ENCODE results near the gene CX3CL1. TPM values are rescaled to one million over a fixed set of nuclear protein-coding genes. Genes with fewer than 3 reads are reported as not detected.
A peak's percentile ranks its signal among the peaks of the same experiment; 100 is the strongest.

Gene CX3CL1
- total and polyA plus RNA-seq, 10 of the 15 experiments (the other 5 are each of a cell fraction or from before 2014, with no cell fraction given): 0.03 to 1.2 (median 0.46) TPM

DNA sequence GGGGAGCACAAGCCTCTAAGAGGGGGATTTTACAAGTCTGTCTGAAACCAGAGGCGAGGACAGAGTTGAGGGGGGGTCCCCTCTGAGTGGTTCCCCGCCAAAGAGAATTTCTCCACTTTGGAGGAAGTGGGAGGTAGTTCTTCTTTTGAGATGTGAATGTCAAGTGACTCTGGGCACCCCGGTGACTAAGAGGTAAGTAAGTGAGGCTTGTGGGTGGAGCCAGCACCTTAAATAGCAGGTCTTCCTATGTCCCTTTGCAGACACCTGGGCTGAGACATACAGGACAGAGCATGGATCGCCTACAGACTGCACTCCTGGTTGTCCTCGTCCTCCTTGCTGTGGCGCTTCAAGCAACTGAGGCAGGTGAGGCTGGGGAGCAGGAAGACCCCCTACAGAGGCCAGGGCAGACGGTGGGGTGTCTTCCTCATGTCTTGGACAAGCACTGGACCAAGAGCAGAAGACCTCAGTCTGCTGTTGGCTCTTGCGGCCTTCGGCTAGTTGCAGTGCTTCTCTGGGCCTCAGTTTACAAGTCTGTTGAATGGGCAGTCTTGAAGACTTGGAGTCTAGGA lies 13.7 kb upstream of the CX3CL1 start, which contains the start of gene CCL22 (continued):
- TF ChIP-seq POU2F2 (IDR thresholded peaks at IDR 0.05; ENCODE audit: borderline replicate concordance, low read depth, low read length) (0 out of 3 replicates have a peak, but pooled peaks have one; percentile 4), SMAD5 (IDR thresholded peaks at IDR 0.05; ENCODE audit: low read depth) (peak; percentile 94), ZNF217 (IDR thresholded peaks at IDR 0.05) (no peak; the same call in 1 of the 2 replicates), MEF2B (IDR thresholded peaks at IDR 0.05; ENCODE audit: partially characterized antibody, poor library complexity, severe bottlenecking) (peak; percentile 30), FOXM1 (IDR thresholded peaks at IDR 0.05; ENCODE audit: low read depth, low read length) (peak; percentile 45; the same call in 1 of the 2 replicates), ZNF622 (IDR thresholded peaks at IDR 0.05) (no peak), ASH2L (IDR thresholded peaks at IDR 0.05; ENCODE audit: borderline replicate concordance, low read depth) (no peak), PAX5 (IDR thresholded peaks at IDR 0.05; ENCODE audit: borderline replicate concordance, low read depth, low read length) (no peak), BHLHE40 (IDR thresholded peaks at IDR 0.05; ENCODE audit: borderline replicate concordance in 1 of 2, low read depth in 2 of 2, low read length in 1 of 2) (peak; percentile 19 to 65; a peak in 2 of 4 replicates), ATF7 (IDR thresholded peaks at IDR 0.05; ENCODE audit: low read depth) (peak; percentile 26; the same call in 1 of the 2 replicates), SMARCA5 (IDR thresholded peaks at IDR 0.05) (peak; percentile 43; the same call in 1 of the 2 replicates), JUNB (IDR thresholded peaks at IDR 0.05) (0 out of 2 replicates have a peak, but pooled peaks have one; percentile 23), IRF4 (IDR thresholded peaks at IDR 0.05; ENCODE audit: low read depth, low read length) (0 out of 2 replicates have a peak, but pooled peaks have one; percentile 6), RCOR1 (conservative IDR thresholded peaks at IDR 0.05; ENCODE audit: low read depth, low read length) (no peak), MTA3 (IDR thresholded peaks at IDR 0.05; ENCODE audit: borderline replicate concordance, low read length) (0 out of 2 replicates have a peak, but pooled peaks have one; percentile 18), POLR2AphosphoS5 (IDR thresholded peaks at IDR 0.05; ENCODE audit: low read length) (peak; percentile 89)
- TF ChIP-seq, protein P1, sequence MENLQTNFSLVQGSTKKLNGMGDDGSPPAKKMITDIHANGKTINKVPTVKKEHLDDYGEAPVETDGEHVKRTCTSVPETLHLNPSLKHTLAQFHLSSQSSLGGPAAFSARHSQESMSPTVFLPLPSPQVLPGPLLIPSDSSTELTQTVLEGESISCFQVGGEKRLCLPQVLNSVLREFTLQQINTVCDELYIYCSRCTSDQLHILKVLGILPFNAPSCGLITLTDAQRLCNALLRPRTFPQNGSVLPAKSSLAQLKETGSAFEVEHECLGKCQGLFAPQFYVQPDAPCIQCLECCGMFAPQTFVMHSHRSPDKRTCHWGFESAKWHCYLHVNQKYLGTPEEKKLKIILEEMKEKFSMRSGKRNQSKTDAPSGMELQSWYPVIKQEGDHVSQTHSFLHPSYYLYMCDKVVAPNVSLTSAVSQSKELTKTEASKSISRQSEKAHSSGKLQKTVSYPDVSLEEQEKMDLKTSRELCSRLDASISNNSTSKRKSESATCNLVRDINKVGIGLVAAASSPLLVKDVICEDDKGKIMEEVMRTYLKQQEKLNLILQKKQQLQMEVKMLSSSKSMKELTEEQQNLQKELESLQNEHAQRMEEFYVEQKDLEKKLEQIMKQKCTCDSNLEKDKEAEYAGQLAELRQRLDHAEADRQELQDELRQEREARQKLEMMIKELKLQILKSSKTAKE (IDR thresholded peaks at IDR 0.05; ENCODE audit: low read depth, poor library complexity, severe bottlenecking): no peak
- TF ChIP-seq, protein P2, sequence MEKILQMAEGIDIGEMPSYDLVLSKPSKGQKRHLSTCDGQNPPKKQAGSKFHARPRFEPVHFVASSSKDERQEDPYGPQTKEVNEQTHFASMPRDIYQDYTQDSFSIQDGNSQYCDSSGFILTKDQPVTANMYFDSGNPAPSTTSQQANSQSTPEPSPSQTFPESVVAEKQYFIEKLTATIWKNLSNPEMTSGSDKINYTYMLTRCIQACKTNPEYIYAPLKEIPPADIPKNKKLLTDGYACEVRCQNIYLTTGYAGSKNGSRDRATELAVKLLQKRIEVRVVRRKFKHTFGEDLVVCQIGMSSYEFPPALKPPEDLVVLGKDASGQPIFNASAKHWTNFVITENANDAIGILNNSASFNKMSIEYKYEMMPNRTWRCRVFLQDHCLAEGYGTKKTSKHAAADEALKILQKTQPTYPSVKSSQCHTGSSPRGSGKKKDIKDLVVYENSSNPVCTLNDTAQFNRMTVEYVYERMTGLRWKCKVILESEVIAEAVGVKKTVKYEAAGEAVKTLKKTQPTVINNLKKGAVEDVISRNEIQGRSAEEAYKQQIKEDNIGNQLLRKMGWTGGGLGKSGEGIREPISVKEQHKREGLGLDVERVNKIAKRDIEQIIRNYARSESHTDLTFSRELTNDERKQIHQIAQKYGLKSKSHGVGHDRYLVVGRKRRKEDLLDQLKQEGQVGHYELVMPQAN (conservative IDR thresholded peaks at IDR 0.05): 0 out of 2 replicates have a peak, but pooled peaks have one; percentile 44
- TF ChIP-seq, protein P3, sequence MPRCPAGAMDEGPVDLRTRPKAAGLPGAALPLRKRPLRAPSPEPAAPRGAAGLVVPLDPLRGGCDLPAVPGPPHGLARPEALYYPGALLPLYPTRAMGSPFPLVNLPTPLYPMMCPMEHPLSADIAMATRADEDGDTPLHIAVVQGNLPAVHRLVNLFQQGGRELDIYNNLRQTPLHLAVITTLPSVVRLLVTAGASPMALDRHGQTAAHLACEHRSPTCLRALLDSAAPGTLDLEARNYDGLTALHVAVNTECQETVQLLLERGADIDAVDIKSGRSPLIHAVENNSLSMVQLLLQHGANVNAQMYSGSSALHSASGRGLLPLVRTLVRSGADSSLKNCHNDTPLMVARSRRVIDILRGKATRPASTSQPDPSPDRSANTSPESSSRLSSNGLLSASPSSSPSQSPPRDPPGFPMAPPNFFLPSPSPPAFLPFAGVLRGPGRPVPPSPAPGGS (IDR thresholded peaks at IDR 0.05; ENCODE audit: borderline replicate concordance, insufficient read depth, low read depth, low read length, poor library complexity, severe bottlenecking): peak; percentile 47
- TF ChIP-seq, protein P4, sequence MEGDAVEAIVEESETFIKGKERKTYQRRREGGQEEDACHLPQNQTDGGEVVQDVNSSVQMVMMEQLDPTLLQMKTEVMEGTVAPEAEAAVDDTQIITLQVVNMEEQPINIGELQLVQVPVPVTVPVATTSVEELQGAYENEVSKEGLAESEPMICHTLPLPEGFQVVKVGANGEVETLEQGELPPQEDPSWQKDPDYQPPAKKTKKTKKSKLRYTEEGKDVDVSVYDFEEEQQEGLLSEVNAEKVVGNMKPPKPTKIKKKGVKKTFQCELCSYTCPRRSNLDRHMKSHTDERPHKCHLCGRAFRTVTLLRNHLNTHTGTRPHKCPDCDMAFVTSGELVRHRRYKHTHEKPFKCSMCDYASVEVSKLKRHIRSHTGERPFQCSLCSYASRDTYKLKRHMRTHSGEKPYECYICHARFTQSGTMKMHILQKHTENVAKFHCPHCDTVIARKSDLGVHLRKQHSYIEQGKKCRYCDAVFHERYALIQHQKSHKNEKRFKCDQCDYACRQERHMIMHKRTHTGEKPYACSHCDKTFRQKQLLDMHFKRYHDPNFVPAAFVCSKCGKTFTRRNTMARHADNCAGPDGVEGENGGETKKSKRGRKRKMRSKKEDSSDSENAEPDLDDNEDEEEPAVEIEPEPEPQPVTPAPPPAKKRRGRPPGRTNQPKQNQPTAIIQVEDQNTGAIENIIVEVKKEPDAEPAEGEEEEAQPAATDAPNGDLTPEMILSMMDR (IDR thresholded peaks at IDR 0.05 in 2 of 3, conservative IDR thresholded peaks at IDR 0.05 in 1 of 3; ENCODE audit: control insufficient read depth in 2 of 3, extremely low read depth in 1 of 3, insufficient read depth in 1 of 3, low read depth in 3 of 3, low read length in 3 of 3): no peak
- TF ChIP-seq, protein P5, sequence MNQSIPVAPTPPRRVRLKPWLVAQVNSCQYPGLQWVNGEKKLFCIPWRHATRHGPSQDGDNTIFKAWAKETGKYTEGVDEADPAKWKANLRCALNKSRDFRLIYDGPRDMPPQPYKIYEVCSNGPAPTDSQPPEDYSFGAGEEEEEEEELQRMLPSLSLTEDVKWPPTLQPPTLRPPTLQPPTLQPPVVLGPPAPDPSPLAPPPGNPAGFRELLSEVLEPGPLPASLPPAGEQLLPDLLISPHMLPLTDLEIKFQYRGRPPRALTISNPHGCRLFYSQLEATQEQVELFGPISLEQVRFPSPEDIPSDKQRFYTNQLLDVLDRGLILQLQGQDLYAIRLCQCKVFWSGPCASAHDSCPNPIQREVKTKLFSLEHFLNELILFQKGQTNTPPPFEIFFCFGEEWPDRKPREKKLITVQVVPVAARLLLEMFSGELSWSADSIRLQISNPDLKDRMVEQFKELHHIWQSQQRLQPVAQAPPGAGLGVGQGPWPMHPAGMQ (IDR thresholded peaks at IDR 0.05; ENCODE audit: borderline replicate concordance): no peak
